SJSA1 (cell line): ENCODE measurements around the gene PTK6. TPM values are rescaled to one million over a fixed set of nuclear protein-coding genes. Genes with fewer than 3 reads are reported as not detected.

Experiments used
- DNase-seq, 2 experiments: peaks; one replicate each; pipeline ENCODE4 v3.0.0-alpha.2; 2015 to 2020; ENCODE audit warnings: low spot score in 2 of 2, low read depth in 1 of 2
- H3K27ac ChIP-seq: fragments of 250-450 bp; sonication (Bioruptor Pico); 2 replicates; pipeline ENCODE4 v1.5.1; 2020; ENCODE audit warnings: mild to moderate bottlenecking, moderate library complexity
- H3K27me3 ChIP-seq: fragments of 250-450 bp; sonication (Bioruptor Pico); replicated peaks from 2 replicates; pipeline ENCODE4 v1.5.1; 2020; ENCODE audit warnings: mild to moderate bottlenecking, moderate library complexity
- H3K36me3 ChIP-seq: fragments of 250-450 bp; sonication (Bioruptor Pico); 2 replicates; pipeline ENCODE4 v1.5.1; 2020; ENCODE audit warnings: mild to moderate bottlenecking
- H3K4me1 ChIP-seq: fragments of 250-450 bp; sonication (Bioruptor Pico); replicated peaks from 2 replicates; pipeline ENCODE4 v1.6.1; 2021; ENCODE audit warnings: mild to moderate bottlenecking
- H3K4me3 ChIP-seq: fragments of 250-450 bp; sonication (Bioruptor Pico); 2 replicates; pipeline ENCODE4 v1.5.1; 2020; ENCODE audit warnings: mild to moderate bottlenecking
- H3K9me3 ChIP-seq: fragments of 250-450 bp; sonication (Bioruptor Pico); replicated peaks from 2 replicates; pipeline ENCODE4 v1.5.1; 2020; ENCODE audit warnings: mild to moderate bottlenecking
- total RNA-seq: library from RNA; depleted of rRNA; stranded (reverse); fragments of >200 nt; shearing (Covaris generic); gene quantifications from 2 replicates; pipeline ENCODE4 v1.2.3, GENCODE V29; 2014

The PTK6 gene
- total RNA-seq, 1 experiment from 2014 or later: not detected

DNA sequence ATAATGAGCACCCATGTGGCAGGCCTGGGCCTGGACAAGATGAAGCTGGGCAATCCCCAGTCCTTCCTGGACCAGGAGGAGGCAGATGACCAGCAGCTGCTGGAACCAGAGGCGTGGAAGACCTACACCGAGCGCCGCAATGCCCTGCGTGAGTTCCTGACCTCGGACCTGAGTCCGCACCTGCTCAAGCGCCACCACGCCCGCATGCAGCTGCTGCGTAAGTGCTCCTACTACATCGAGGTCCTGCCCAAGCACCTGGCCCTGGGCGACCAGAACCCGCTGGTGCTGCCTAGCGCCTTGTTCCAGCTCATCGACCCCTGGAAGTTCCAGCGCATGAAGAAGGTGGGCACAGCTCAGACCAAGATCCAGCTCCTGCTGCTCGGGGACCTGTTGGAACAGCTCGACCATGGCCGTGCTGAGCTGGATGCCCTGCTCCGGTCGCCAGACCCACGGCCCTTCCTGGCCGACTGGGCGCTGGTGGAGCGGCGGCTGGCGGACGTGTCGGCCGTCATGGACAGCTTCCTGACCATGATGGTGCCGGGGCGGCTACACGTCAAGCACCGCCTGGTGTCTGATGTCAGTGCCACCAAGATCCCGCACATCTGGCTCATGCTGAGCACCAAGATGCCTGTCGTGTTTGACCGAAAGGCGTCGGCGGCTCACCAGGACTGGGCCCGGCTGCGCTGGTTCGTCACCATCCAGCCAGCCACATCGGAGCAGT lies 18.6 kb upstream of the PTK6 start:
- peaks cover 5% of the 10 kb centered on the region for H3K4me1 ChIP-seq
- no peak overlapping the region for H3K4me3 ChIP-seq
- no peak overlapping the region for H3K27ac ChIP-seq
- peaks cover 6% of the 10 kb centered on the region; the same call in 1 of the 2 replicates for H3K27me3 ChIP-seq
- H3K9me3 ChIP-seq: 0 out of 2 replicates have a peak, but pooled peaks cover 3% of the 10 kb centered on the region
- peaks cover 8% of the 10 kb centered on the region for H3K36me3 ChIP-seq
- no peak for DNase-seq

DNA sequence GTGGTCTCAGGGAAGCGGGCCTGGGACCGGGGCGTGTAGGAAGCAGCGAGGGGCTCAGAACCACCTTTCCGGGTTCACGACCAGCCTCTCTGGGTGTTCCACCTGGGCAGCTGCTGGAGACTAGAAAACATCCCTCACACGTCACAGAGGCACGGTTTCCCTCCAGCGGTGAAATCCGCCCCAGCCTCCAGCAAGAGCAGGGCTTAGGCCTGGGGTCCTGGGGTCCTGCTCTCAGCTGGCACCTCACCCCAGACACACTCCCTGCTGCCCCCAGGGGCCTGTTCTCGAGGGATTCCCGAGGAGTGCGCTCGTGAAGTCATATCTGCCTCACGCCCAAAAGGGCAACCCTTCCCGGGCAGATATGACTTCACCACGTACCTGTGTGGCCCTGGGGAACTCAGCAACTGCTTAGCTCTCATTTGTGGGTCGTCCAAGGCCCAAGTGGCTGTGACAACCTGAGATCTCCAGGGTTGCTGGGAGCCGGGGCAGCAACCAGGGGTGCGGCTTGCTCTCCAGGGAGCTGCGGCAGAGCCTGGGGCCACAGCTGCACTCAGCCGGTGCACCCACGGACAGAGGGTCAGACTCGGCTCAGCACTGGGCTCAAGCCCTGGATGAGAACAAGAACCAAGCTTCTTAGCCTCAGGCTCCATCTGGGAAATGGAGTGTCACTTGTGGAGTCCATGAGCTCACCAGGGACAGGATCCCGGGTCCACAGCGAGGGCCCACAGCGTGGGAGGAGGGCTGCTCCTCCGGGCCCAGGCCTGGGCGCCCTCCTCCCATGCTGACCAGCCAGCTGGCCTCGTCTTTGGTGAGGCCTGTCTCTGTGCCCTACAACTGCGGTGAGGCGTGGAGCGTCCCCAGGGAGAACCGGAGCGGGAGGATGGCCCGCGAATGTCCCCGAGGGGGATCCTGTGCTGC lies 17.4 kb upstream of the PTK6 start:
- DNase-seq: no peak
- Histone ChIP-seq H3K27ac (no peak overlapping the region), H3K27me3 (peaks cover 9% of the 10 kb centered on the region; the same call in 1 of the 2 replicates), H3K9me3 (0 out of 2 replicates have a peak, but pooled peaks cover 3% of the 10 kb centered on the region), H3K4me1 (peaks cover 5% of the 10 kb centered on the region), H3K4me3 (no peak overlapping the region), H3K36me3 (no peaks in the 10 kb centered on the region)

DNA sequence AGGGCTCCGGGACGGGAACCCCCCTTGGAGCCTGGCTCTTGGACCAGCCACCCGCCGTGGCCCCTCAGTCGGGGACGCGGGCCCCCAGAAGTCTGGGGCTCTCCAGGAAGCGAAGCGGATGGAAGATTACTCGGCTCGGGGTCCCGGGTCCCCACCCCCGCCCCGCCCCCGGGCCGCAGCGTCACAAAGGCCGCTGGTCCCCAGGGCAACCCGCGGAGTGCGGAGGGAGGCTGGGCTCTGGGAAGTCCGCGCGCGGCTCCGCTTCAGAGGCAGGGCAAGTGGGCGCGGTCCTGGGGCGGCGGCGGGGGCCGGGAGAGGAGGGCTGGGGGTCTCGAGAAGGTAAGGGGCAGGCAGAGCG lies 16.7 kb upstream of the PTK6 start, which contains the start of gene FNDC11:
TSS of gene FNDC11 (plus strand) at position 227 of the 358 bp plus-strand sequence. CDS start 1,505 bp downstream, outside the sequence.
- no peak for DNase-seq
- Histone ChIP-seq H3K4me1 (peaks cover 5% of the 10 kb centered on the region), H3K36me3 (no peaks in the 10 kb centered on the region), H3K27ac (no peak within 1 kb of the TSS), H3K9me3 (0 out of 2 replicates have a peak, but pooled peaks cover 3% of the 10 kb centered on the region), H3K4me3 (peak within 1 kb of the TSS; percentile 37), H3K27me3 (peaks cover 13% of the 10 kb centered on the region; the same call in 1 of the 2 replicates)

DNA sequence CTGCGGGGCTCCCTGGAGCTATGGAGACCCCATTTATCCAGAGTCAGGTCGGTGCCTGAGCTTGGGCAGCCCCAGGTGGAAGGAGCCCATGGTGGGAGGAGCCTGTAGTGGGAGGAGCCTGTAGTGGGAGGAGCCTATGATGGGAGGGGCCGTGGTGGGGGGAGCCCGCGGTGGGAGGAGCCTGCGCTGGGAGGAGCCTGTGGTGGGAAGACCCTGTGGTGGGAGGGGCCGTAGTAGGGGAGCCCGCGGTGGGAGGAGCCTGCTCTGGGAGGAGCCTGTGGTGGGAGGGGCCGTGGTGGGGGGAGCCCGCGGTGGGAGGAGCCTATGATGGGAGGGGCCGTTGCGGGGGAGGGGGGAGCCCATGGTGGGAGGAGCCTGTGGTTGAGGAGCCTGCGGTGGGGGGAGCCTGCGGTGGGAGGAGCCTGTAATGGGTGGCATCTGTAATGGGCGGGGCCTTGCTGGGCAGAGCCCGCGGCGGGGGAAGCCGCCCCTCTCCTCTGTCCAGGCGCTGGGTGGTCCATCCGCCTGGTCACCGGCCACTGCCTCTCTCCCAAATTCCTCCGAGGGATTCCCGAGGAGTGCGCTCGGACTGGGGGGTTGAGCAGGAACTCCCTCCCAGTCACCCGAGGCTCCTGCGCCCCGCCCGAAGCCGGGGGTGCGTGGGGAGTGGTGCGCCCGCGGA lies 16.2 kb upstream of the PTK6 start:
- Histone ChIP-seq H3K4me3 (peak overlapping the region; percentile 37), H3K9me3 (0 out of 2 replicates have a peak, but pooled peaks cover 3% of the 10 kb centered on the region), H3K36me3 (no peaks in the 10 kb centered on the region), H3K27me3 (peaks cover 18% of the 10 kb centered on the region), H3K4me1 (peaks cover 5% of the 10 kb centered on the region), H3K27ac (no peak overlapping the region)
- DNase-seq: peak; percentile 53 to 87

DNA sequence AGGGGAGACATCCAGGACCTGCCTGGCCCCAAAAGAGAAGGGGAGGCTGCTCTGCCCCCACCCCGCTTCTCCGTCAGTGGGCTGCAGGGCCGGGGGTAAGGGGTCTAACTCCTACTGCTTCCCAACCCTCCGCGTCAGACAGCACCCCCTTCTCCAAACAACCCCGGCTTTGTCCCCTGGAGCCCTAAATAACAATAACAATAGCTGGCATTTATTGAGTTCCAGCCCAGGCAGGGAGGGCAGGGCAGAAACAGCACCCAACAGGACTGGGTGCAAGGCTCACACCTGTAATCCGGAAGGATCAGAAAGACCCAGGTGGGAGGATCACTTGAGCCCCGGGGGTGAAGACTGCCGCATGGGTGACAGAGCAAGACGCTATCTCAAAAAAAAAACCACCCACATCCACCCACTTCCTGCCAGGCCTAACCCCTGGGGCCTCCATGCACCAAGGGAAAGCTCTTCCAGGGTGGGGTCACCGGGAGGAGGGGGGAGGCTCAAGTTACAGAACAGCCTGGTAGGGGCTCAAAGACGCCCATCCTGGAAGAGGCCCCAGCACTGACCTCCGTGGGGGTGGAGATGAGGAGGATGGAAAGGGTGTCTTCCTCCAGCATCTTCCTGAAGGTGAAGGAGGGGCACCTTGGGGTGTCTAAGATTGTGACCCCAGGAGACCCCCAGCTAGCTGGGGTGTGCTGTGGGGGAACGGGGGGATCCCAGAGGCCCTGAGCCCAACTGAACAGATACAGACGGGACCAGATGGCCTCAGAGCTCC lies 15.5 kb upstream of the PTK6 start:
- H3K27me3 ChIP-seq: peaks cover 25% of the 10 kb centered on the region
- H3K9me3 ChIP-seq: 0 out of 2 replicates have a peak, but pooled peaks cover 3% of the 10 kb centered on the region
- no peak overlapping the region for H3K4me3 ChIP-seq
- peaks cover 5% of the 10 kb centered on the region for H3K4me1 ChIP-seq
- no peak overlapping the region for H3K27ac ChIP-seq
- no peak for DNase-seq
- no peaks in the 10 kb centered on the region for H3K36me3 ChIP-seq

GRCh38 chr20:63551068-63551467 lies 13.9 kb upstream of the PTK6 start:
- Histone ChIP-seq H3K4me3 (no peak overlapping the region), H3K27ac (no peak overlapping the region), H3K36me3 (no peaks in the 10 kb centered on the region), H3K9me3 (0 out of 2 replicates have a peak, but pooled peaks cover 3% of the 10 kb centered on the region), H3K27me3 (peaks cover 34% of the 10 kb centered on the region), H3K4me1 (peaks cover 5% of the 10 kb centered on the region)
- DNase-seq: no peak

DNA sequence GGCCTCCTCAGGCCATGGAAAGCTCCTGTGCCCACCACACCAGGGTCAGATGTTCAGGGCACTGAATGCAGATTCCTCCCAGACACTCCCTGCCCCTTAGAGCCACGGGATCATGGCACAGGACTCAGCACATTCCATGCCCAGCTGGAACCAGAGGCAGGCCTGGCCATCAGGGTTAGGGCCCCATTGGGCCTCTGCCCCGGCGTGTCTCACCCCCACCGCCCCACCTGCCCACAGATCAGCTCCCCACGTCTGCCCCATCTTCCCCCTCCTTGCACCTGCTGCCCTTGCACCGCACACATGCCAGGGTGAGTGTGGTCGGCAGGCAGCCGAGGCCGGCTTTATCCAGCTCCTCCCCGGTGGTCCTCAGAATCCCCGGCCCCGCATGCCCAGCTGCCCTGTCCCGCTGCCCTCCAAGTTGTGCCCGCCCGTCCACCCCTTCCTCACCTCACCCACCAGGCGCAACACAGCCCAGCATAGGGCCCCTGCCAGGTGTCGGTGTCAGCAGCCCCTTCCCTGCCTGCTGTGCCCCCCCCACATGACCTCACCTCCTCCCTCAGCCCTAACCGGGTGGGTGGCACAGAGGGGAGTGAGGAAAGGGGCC lies 12.6 kb upstream of the PTK6 start:
- no peak overlapping the region for H3K27ac ChIP-seq
- DNase-seq: no peak
- H3K36me3 ChIP-seq: no peaks in the 10 kb centered on the region
- peaks cover 34% of the 10 kb centered on the region for H3K27me3 ChIP-seq
- H3K4me1 ChIP-seq: peaks cover 5% of the 10 kb centered on the region
- H3K4me3 ChIP-seq: no peak overlapping the region
- 0 out of 2 replicates have a peak, but pooled peaks cover 3% of the 10 kb centered on the region for H3K9me3 ChIP-seq

DNA sequence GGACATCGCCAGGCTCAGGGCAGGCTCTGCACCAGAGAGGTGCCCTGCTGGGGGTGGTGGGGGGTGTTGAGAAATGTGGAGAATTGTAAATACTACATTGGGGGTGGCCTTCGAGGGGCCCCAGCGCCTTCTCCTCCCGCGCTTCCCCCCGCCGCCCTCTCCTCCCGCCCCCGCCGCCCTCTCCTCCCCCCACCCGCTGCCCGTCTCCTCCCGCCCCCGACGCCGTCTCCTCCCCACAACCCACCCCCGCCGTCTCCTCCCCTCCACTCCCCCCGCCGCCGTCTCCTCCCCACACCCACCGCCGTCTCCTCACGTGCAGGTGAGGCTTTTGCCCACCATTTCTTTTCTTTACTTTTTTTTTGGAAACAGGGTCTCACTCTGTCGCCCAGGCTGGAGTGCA lies 11.8 kb upstream of the PTK6 start:
- Histone ChIP-seq H3K27ac (no peak overlapping the region), H3K9me3 (0 out of 2 replicates have a peak, but pooled peaks cover 3% of the 10 kb centered on the region), H3K4me1 (peaks cover 5% of the 10 kb centered on the region), H3K36me3 (no peaks in the 10 kb centered on the region), H3K4me3 (no peak overlapping the region), H3K27me3 (peaks cover 37% of the 10 kb centered on the region)
- DNase-seq: no peak

- H3K27me3 ChIP-seq: peaks cover 39% of the 10 kb centered on the region
- no peak for DNase-seq
- no peaks in the 10 kb centered on the region for H3K36me3 ChIP-seq
- H3K4me3 ChIP-seq: no peak overlapping the region
- H3K9me3 ChIP-seq: 0 out of 2 replicates have a peak, but pooled peaks cover 3% of the 10 kb centered on the region
- H3K27ac ChIP-seq: no peak overlapping the region
- H3K4me1 ChIP-seq: peaks cover 1% of the 10 kb centered on the region
Measured at GRCh38 chr20:63548542-63548941, 11.4 kb upstream of the PTK6 start.

- Histone ChIP-seq H3K4me1 (no peaks in the 10 kb centered on the region), H3K27ac (no peak within 1 kb of the TSS), H3K4me3 (no peak within 1 kb of the TSS)
Measured at GRCh38 chr20:63547725-63548480, 10.7 kb upstream of the PTK6 start, which contains the start of gene SRMS. TSS of gene SRMS (minus strand) at chr20:63547749. CDS start at chr20:63547463, 286 bp downstream.

GRCh38 chr20:63546956-63547724 lies 10.0 kb upstream of the PTK6 start:
- Histone ChIP-seq H3K4me1 (no peaks in the 10 kb centered on the region), H3K4me3 (no peak overlapping the region), H3K27me3 (peaks cover 35% of the 10 kb centered on the region), H3K27ac (no peak overlapping the region), H3K9me3 (no peaks in the 10 kb centered on the region), H3K36me3 (no peaks in the 10 kb centered on the region)
- no peak for DNase-seq

More at GRCh38 chr20:63547725-63548480, 10.7 kb upstream of the PTK6 start, which contains the start of gene SRMS:
- H3K9me3 ChIP-seq: 0 out of 2 replicates have a peak, but pooled peaks cover under 1% of the 10 kb centered on the region
- H3K36me3 ChIP-seq: no peaks in the 10 kb centered on the region
- no peak for DNase-seq
- peaks cover 36% of the 10 kb centered on the region for H3K27me3 ChIP-seq
